Activated CD4-positive, alpha-beta T cell treated with anti-CD3 and anti-CD28 coated beads, Interleukin-2, amount 50 U/mL, for 1 hour (primary cell): ENCODE results near the gene HSPA4L.
A peak's percentile ranks its signal among the peaks of the same experiment; 100 is the strongest.

Source experiments
- DNase-seq: peaks from one replicate; pipeline ENCODE4 v3.0.0-alpha.2; 2020

The HSPA4L gene

DNA sequence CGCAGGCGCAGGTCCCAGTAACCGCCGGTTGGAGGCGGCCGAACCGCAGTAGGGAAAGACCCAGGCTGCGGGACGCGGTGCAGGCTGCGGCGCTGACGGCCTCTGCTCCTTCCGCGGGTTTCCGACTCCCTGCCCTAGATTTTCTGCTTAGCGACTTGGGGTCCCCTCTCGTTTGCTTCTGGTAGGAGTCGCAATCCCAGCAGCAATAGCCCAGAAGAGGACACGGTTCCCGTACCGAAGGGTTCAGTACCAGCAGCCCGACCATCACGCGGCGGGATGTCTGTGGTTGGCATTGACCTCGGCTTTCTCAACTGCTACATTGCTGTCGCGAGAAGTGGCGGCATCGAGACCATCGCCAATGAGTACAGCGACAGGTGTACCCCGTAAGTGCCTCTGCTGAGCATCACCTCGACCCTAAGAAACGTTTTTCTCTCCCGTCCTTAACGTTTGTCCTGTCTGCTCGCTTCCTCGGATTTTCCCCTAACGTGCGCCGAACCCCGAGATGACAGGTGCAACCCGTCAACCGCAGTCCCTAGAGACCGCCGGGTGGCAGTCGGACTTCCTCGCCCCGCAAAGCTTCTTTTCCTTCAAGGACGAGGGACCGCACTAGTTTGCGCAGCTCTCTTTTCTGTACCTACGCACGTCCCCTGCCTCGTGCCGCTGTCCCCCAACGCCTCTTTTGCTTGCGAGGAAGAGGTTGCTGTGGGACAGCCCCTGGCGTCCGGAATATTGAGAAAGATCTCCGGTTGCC lies at the start of gene HSPA4L:
HSPA4L (plus strand) TSS at position 48 of the 751 bp plus-strand sequence; CDS start at position 277, 229 bp downstream.
- DNase-seq, result peak; percentile 31

DNA sequence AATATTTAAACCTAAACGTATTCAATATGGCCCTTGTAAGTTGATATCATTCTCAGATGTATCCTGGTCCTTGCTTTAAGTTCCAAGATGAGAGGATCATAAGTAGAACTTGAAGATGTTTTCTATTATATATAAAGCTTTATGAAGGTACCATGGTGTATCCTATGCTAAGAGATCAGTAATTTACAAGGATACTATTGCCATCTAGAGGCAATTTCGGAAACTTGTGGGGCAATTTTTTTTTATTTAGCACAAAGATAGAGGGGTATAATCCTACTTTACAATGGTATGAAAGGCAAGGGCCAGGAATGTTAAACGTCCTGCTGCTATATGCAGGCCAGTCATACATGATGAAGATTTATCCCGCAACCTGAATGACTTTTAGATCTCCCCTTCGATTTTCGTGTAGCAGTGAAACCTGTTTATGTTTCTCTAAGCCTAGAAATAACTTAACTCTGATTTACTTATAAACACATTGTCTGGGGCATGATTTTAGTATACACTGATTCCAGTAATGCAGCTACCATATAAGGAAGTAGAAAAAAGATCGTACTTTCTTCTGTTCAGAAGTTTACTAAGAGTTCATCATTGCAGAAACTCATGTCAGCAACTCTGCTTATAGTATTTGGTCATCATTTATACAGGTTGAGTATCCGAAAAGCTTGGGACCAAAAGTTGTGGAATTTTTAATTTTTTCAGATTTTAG lies 49.3 kb upstream of the HSPA4L start:
- no peak for DNase-seq

DNA sequence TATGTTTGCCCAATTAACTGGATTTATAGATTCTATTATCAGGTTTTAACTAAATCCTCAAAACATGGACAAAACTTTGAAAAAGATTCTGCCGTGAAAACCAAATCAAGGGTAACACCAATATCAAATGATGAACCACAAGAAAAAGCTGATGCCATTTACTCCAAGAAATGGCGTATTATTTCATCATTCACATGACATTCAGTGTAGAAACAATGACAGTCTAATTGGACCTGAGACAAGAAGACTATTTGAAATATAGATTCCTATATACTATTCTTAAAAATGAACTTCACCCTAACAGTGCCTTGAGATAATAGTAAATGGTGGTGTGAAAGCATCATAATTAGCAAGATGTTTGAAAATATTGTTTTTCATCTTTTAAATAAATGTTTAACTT lies 47.1 kb upstream of the HSPA4L start:
- DNase-seq, result no peak

DNA sequence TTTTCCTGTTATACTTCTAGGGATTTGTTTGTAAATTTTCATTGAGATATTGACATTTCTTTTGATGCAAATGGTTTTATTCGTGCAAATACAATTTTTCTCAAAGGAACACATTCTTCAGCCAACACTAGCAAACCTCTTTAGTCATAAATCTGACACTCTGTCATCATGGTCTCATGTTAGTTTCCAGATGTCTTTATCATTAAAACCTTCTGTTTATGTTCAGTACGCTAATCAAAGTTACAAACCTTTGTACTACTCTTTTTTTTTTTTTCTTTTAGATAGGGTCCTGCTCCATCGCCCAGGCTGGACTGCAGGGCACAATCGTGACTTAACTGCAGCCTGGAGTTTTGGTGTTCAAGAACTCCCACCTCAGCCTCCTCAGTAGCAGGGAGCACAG lies 44.8 kb upstream of the HSPA4L start:
- no peak for DNase-seq

DNA sequence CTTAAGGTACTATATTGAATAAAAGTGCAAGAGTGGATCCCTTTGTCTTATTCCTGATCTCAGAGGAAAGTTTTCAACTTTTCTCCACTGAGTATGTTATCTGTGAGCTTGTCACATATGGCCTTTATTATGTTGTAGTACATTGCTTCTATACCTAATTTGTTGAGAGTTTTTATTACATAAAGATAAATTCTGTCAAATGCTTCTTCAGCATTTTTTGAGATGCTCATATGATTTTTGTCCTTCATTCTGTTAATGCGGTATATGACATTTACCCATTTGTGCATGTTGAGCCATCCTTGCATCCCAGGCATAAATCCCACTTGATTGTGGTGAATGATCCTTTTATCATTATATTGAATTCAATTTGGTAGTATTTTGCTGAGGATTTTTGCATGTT lies 40.9 kb upstream of the HSPA4L start:
- no peak for DNase-seq

DNA sequence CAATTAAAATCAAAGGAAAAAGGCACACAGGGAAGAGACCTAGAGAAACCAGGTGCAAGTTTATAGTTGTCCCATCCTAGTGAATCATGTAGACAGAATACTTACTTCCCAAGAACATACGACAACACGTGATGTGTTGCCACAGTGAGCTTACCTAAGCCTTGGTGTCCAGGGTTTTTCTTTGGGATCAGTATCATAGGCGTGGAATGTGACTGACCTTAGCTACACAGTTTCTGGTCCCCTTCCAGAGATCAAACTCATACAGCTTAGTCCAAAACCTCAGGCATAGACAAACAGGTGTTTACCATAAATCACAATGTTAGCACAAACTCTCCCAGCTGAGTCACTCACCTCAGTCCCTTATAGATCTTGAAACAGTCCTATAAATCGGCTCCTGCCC lies 34.2 kb upstream of the HSPA4L start:
- no peak for DNase-seq

DNA sequence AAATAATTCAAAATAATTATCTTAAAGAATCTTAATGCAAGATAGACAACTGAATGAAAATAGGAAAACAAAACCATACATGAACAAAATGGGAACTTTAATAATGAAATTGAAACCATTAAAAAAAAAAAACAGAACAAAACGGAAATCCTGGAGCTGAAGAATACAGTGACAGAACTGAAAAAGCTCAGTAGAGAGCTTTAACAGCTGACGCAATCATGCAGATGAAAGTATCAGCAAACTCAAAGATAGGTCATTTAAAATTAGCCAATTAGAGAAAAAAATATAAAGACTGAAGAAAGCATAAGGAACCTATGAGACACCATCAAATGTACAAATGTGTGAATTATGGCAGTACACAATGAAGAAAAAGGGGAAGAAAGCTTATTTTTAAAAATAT lies 33.2 kb upstream of the HSPA4L start:
- no peak for DNase-seq

DNA sequence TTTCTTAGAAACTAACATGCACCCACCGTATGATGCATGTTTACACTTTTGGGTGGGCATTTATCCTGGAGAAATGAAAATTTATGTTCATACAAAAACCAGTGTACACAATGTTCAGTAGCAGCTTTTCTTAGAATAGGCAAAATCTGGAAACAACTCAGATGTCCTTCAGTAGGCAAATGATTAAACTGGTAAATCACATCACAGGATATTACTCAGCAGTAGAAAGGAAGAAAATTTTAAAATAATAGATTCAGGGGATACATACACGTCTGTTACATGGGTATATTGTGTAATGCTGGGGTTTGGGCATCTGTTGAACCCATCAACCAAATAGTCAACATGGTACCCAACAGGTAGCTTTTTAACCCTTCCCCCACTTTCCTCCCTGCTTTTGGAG lies 25.2 kb upstream of the HSPA4L start:
- DNase-seq, result no peak

DNA sequence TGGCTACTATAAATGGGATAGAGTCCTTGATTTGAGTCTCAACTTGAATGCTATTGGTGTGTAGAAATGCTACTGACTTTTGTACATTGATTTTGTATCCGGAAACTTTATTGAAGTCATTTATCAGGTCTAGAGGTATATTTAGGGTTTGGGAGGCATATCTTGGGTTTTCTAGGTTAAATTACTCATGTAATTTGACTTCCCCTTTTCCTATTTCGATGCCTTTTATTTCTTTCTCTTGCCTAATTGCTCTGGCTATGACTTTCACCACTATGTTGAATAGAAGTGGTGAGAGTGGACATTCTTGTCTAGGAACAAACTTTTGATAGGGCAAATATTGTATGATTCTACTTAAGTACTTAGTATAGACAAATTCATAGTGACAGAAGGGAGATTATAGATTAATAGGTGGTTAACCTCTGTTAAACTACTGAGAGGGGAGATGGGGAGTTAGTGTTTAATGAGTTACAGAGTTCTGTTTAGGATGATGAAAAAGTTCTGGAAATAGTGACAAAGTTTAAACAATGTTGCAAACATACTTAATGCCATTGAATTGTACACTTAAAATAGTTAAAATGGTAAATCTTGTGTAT lies 22.8 kb upstream of the HSPA4L start:
- no peak for DNase-seq

DNA sequence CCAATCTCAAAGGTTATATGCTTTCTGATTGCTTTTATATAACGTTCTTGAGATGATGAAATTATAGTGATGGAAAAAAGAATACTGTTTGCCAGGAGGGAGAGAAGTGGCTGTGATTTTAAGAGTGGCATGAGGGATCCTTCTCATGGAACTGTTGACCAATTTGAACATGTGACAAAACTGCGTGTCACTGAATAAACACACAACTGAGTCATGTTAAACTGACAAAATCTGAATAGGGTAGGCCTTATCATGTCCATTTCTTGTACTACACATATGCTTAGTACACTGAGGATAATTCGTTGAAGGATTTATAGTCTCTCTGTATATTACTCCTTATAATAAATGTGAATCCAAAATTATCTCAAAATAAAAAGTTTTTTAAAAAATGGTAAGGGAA lies 22.2 kb upstream of the HSPA4L start:
- DNase-seq, result no peak

DNA sequence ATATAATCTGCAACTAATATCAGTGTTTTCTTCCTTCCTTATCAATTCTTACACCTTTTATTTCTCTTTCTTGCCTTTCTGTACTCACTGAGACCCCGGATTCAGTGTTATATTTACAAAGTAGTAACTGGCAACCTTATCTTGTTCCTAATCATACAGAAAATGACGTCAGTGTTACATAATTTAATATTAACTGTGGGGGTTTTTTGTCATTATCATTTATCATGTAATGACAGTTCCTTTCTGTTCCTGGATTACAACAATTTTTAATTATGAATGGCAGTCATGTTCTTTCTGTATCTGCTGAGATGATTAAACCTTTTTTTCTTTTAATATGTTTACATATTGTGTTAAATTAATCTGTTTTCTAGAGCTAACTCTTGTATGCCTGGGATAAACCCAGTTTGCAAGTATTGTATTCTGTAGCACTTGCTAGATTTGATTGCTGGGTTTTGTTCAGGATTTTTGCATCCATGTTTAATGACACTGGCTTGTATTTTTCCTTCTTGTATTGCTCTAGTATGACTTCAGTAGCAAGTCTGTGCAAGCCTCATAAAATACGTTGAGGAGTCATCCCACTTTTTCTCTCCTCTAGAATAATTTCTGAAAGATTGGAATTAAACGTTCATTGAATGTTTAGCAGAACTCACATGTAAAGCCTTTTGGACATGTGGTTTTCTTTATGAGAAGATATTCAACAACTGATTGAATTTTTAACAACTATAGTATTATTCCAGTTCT lies 10.4 kb upstream of the HSPA4L start:
- DNase-seq, result no peak

DNA sequence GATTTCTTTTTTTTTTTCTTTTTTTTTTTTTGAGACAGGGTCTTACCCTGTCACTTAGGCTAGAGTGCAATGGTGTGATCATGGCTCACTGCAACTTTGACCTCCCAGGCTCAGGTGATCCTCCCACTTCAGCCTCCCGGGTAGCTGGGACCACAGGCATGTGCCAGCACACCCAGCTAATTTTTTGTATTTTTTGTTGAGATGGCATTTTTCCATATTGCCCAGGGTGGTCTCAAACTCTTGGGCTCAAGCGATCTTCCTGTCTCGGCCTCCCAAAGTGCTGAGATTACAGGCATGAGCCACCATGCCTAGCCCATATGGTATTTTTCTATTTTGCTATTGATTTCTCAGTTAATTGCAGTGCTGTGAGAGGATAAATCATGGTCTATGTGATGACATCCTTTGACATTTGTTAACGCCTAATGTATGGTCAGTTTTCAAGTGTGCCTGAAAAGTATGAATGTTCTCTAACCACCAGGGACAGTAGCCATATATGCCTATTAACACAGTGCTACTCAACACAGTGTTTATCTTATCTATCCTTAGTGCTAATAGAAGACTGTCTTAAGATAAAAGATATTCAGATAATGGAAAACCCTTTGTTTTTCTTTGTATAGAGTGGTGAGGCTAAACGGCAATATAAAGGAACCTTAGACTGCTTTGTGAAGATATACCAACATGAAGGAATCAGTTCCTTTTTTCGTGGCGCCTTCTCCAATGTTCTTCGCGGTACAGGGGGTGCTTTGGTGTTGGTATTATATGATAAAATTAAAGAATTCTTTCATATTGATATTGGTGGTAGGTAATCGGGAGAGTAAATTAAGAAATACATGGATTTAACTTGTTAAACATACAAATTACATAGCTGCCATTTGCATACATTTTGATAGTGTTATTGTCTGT lies 9.1 kb upstream of the HSPA4L start:
- DNase-seq, result no peak

DNA sequence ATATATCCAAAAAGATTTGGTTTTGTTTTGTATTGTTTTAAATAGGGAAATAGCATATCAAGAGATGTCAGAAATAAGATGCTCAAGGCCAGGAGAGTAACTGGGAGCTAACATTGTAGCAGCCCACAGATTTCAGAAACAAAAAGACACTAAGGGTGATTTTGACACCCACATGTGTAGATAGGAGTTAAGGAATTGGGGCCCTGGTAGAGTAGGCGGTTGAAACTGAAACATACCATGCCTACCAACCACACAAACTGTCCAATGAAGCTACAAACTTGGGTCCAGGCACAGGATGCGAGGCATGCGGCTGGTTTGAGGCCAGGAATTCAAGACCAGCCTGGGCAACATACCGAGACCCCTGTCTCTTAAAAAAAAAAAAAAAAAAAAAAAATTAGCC lies 6.3 kb upstream of the HSPA4L start:
- no peak for DNase-seq

DNA sequence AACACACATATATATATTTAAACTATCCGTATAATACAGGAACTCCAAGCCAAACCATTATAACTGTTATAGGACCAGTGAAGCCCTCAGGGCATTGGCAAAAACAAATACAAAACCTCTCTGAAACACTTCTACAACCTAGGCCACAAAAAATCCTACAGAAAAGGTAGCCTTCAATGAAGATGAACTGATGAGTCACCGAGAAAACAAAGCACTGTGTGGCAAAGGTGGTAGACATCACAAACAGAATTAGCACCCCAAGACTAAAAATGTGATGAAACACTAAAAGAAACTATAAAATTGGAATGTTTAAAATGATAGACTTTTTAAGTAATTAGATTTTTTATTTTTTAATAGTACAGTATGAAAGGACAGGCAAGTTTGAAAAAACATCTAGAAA lies 5.5 kb upstream of the HSPA4L start:
- no peak for DNase-seq

DNA sequence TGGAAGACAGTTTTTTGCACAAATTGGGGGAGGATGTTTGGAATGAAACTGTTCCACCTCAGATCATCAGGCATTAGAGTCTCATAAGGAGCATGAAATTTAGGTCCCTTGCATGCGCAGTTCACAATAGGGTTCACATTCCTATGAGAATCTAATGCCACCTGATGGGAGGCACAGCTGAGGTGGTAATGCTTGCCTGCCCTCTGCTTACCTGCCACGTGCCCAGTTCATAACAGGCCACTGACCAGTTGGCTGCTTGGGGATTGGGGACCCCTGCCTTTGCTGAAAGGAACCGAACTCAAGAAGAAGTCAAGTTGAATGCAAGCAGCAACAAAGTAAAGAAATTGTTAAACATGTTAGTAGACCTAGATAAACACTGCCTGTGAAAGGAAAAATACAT lies 4.6 kb upstream of the HSPA4L start:
- DNase-seq, result no peak

DNA sequence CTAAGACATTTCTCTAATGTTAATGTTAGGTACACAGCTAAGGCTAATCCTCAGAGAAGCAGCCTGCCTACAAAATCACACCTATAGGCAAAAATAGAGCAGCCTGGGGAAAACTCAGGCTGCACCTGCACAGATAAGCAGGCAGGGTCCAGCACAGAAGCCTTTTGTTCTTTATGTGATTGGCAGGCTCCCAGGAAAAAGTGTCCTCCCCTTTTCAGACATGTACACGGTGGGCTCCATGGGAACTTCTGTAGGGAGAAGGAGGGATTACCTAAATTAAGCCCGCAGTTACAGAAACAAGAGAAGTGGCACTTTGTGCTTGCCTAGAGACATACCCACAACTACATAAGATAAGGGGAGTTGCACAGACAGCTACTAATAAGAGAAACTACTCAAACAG lies 4.0 kb upstream of the HSPA4L start:
- no peak for DNase-seq

DNA sequence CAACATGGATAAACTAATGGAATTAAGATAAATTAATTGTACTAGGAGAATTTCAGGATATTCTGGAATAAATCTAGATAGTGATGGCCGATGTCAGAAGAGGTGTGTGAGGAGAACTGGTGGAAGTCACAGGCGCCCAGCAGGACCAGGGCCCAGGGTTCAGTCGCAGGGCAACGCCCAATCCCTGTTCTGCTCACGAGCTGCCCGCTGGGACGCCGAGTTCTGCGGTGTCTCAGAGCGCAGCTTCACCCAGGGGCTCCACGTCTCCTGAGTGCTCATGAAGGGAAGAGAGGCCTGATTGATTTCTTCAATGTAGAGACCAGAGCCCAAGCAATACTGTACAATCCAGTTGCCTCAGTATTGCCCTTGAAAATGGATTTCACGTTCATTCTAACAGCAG lies 1.5 kb upstream of the HSPA4L start:
- DNase-seq, result no peak

DNA sequence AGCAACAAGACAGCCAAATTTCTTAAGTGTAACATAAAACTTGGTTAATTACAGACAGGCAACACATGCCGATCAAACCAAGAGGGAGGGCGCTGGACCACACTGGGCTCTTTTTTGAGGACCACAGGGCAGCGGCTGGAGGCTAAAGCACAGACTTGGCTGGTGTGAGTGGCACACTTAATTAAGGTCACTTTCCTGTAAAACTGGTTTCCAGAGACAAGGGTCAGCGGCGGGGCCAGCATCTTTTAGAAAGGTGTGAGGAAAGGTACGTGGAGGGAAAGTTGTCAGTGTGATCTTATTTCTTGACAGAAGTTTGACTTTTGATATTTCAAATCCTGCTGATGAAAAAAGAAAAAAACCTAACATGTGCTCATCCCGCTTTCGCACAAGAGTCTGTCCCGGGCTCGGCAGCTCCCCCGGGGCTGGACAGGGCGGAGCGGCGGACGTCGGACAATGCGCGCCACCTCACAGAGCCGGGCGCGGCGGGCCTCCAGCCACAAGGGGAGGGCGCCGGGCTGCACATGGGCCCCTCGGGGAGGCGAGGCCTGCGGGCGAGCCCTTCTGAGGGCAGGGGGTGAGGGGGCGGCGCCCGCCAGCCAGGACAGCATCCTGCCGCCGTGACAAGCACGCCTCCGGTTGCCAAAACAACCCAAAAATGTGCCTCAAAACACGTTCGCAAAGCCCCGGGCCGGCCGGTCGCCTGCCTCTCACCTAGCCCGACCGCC lies 660 bp upstream of the HSPA4L start:
- no peak for DNase-seq

DNA sequence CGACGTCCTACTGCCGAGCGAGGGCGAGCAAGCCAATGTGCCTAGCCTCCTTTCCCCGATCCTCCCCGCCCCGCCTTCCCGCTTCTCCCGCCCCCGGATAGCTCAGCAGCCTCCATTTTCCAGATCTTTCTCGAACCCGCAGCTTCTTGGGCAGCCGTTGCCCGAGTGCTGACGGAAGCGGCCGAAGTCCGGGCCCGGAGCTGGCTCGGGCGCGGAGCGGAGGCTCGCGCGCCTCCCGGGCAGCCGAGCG lies 172 bp upstream of the HSPA4L start:
- DNase-seq, result no peak

DNA sequence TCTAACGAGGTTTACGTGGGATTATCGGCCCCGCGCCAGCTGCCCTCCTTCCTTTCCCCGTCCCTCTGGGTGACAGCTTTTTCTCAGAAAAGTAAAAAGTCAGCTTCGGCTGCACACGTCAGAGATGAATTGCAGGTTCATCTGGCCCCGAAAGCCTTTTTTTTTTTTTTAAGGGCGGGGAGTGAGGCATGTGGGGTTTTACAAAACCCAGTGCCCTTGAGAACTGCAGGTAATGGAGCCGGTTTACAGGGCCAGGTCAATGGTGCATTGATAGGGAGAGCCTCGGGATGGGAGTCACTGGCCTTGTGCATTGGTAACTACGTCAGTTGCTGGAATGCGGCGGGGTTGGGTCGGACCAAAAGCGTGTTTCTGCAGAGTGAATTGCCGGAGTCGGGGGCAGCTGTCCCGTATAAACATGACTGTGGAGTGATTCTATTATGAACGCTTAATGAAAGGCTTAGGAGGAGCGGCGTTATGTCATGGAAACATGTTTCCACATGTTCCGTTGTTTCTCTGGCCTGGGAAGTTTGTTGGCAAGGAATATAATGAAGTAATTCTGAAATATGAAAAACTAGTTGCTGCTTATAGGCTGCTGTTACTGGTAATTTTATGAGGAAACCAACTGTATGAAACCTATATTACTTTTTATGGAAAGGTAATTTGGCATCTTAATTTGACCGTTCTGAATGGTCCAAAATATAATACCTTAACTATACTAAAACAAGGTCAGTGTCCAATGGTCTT lies 1.1 kb downstream of the HSPA4L start:
- no peak for DNase-seq
